Activated CD4-positive, alpha-beta T cell treated with anti-CD3 and anti-CD28 coated beads, Interleukin-2, amount 50 U/mL, for 24 hours (primary cell): Measurements from ENCODE around the gene LIAS.
"Not testable (repeated sequence)": the region's sequence is repeated elsewhere in the genome, so short reads cannot be mapped to it uniquely, and the experiment has no call there.

Experiments
- DNase-seq, 2 donors: peaks; one replicate each; pipeline ENCODE4 v3.0.0-alpha.2; 2020; ENCODE audit warnings: low read depth in 1 of 2, low spot score in 1 of 2

LIAS gene

GRCh38 chr4:39452860-39453587 lies 5.8 kb upstream of the LIAS start:
- DNase-seq = no peak

DNA sequence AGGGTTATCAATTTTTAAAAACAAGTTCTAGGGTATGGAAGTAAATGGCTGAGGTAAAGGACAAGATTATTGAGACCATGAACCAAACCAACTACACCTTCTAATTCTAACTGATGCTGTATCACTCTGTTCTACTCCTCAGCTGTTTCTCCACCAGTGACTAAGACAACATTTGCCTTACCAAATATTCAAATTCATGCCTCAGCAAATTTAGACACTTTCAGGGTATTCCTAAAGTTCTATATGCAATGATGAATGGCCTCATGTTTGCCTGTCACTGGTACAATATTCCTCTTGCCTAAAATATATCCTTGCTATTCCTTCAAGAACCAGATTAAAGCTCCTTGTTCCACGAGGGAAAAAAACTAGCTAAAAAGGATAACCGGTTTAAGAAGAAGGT lies 5.1 kb upstream of the LIAS start:
- DNase-seq = no peak

GRCh38 chr4:39455486-39455885 lies 3.4 kb upstream of the LIAS start:
- no peak for DNase-seq

DNA sequence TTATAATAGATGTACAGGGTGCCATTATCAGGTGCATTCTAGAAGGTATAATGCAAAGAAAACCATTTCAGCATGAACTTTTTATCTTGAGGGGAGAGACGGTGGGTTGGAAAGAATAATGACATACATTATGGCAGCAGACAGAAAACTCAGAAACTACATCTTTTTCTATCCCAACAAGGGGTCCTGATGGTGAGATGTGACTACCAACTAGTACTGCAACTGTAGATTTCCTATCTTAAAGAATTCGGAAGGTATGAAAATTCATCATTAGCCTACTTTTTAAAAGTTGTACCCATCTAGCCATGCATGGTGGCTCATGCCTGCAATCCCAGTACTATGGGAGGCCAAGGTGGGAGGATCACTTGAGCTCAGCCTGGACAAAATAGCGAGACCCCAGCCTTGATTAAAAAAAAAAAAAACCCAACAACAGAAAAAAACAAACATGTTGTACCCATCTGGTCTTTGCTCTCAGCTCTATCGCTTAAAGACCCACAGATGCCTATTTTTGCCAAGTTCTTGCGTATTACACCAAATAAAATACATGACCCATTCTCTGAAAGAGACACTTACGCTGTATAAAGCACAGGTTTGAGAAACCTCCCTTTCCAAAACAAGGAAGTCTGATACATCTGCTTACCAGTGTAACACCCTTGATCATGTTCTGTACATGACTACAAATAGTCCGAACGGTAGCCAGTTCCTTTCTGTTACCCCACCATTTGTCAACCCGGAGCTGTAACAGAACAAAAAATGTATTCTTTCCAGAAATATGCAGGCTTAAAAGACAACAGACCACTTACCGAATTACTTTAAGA lies 1.7 kb upstream of the LIAS start:
- no peak for DNase-seq

DNA sequence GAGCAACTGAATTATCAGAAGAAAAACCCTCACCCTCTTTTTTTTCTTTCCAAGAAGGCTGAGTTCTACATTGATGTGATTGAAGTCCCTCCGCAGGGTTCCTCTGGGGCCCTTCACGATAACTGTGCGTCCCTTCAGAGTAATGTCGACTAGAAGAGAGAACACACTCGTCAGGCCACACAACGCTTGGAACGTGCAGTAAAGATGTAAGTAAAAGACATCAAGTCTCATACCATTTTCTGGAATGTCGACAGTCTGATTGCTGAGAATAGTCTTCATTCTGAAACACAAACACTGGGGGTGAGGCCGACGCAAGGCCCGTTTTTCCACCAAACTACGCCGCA lies 723 bp upstream of the LIAS start:
- DNase-seq = not testable (repeated sequence)

GRCh38 chr4:39464886-39465501 lies 6.1 kb downstream of the LIAS start:
- DNase-seq = no peak

DNA sequence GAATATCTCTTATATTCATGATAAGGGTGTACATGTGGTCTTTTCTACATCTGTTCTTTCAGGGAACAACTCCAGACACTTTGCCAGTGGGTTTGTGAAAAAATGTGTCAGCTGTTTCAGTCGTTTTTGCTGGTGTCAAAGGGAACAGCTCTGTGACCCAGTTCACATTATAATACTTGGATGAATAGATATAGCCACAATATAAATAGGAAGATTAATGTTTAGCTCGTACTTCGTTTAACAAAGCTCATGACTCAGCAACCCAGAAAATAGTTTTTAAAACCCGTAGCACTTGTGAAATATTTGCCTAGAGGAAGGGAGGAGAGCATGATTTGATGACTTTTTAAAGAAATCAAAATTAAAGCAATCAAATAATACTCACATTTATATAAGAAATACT lies 7.9 kb downstream of the LIAS start:
- no peak for DNase-seq

DNA sequence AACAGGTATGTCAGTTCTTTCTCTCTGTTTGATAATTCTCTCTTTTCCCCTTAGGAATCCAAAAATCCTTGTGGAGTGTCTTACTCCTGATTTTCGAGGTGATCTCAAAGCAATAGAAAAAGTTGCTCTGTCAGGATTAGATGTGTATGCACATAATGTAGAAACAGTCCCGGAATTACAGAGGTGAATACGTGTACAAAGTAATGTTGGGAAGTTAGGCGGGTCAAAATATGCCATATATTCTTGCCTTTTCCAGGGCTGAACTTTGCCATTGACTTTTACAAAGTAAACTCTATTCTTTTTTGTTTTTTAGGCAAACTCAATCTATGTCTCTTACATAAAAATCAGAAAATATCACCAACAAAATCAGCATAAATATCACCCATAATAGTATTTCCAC lies 8.6 kb downstream of the LIAS start:
- no peak for DNase-seq

DNA sequence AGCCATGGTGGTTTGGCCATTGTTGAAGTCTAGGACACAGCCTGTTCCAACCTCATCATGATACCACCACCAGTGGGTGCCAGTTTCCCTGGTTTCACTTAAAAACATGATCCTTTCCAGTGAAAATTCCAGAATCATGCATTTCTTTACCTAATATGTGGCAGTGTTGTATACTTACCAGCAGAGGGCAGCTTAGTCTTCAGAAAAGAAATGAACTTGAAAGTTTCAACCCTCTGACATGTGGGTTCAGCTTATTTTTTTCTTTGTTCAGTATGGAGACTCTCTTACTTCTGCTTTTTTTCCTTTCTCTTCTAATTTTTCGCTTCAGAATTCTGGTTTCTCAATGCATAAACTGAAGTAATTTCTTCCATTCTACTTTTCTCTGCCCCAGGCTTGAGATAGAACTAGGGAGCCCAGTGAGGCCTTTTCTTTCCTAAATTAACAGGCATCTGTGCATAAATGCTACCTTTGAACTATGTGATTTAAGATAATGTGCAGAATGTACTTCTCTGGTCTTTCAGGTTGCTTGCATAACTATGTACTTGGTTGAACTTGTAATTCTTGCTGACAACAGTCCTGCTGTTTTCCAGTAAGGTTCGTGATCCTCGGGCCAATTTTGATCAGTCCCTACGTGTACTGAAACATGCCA lies 10.7 kb downstream of the LIAS start:
- no peak for DNase-seq

DNA sequence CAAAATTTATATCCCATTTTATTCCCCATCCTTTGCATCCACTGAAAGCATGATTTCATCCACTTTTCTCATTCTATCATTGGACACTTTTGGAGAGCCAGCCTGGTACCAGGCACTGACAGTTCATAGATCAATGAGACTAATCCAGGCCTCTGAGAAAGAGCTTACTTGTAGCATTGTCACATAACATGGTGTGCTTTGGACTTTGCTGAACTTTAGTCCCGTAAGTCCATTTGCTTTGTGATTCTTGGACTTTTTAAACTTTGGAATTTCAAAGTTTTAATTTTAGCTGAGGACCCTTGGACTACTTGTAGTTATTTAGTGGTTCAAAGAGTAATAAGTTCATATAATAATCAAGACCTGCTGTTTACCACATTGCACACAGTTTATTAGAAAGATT lies 11.5 kb downstream of the LIAS start:
- DNase-seq = no peak

DNA sequence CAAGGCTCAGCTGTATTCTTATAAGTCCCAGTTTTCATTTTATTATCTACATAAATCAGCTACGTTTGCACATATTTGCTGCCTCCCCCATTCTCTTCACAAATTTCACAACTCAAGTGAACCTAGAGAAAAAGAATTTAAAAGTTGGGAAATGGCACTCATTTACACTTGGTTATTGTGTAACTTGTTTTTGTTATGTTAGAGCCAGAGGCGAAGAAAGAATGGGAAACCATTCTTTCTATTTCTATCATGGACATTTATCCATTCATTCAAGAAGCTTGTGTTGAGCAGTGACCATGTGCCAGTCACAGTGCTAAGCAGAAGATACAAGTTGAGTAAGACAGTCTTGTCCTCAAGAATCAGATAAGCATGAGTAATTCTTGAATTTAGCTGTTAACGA lies 13.5 kb downstream of the LIAS start:
- no peak for DNase-seq

- no peak for DNase-seq
These were observed 17.5 kb downstream of the LIAS start for GRCh38 chr4:39476187-39476895.

DNA sequence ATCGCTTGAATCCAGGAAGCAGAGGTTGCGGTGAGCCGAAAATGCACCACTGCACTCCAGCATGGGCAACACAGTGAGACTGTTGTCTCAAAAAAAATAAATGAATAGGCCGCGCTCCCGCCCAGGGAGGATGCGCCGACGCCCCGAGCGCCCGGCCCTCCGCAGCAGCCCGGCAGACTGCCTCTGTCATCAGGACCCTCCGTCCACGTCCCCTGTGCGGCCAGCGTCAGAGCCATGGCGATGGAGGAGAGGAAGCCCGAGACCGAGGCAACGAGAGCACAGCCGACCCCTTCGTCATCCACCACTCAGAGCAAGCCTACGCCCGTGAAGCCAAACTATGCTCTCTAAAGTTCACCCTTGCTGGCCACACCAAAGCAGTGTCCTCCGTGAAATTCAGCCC lies 21.4 kb downstream of the LIAS start:
- no peak for DNase-seq

DNA sequence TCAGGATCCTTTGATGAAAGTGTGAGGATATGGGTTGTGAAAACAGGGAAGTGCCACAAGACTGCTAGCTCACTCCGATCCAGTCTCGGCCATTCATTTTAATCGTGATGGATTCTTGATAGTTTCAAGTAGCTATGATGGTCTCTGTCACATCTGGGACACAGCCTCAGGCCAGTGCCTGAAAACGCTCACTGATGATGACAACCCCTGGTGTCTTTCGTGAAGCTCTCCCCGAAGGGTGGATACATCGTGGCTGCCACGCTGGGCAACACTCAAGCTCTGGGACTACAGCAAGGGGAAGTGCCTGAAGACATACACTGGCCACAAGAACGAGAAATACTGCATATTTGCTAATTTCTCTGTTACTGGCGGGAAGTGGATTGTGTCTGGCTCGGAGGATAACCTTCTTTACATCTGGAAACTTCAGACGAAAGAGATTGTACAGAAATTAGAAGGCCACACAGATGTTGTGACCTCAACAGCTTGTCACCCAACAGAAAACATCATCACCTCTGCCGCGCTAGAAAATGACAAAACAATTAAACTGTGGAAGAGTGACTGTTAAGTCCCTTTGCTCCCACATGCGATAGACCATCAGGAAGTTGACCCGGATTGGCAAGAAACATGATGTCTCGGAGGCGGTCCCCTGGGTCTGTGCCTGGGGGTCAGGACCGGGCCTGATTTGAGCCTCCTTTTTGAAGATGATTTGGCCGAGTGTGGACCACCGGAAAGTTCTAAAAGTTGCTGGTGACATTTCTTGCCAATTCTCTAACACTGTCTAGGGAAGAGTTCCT lies 22.2 kb downstream of the LIAS start:
- no peak for DNase-seq

GRCh38 chr4:39484582-39485272 lies 25.9 kb downstream of the LIAS start:
- DNase-seq = no peak

GRCh38 chr4:39486221-39486804 lies 27.5 kb downstream of the LIAS start:
- no peak for DNase-seq

DNA sequence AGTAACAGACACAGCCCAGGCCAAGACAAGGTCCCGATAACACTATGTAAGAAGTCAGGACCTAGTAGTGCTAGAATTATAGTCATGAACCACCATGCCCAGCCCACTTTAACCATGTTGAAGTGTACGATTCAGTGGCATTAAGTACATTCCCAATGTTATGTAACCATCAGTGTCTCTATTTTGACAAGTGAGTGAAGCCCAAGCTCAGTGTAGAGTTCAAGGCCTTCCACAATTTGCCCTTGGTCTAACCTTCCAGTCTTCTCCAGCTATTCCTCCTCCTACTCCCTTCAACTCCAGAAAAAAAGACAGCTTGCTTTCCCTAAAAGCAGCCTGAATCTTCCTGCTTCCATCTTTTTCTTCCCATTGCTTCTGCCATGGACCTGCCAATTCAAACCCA lies 31.5 kb downstream of the LIAS start:
- DNase-seq = no peak

DNA sequence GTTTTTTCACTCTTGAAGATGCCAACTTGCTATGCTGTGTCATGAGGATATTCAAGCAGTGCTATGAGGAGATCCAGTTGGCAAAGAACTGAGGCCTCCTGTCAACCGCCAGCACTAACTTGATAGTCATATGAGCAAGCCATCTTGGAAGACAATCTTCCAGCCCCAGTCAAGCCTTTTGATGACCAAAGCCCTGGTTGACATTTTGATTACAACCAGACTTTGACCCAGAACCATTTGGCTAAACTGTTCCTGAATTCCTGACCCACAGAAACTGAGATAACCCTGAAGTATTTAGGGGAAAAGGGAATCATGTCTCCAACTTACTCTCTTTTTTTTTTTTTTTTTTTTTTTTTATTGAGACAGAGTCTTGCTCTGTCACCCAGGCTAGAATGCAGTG lies 35.5 kb downstream of the LIAS start:
- no peak for DNase-seq

DNA sequence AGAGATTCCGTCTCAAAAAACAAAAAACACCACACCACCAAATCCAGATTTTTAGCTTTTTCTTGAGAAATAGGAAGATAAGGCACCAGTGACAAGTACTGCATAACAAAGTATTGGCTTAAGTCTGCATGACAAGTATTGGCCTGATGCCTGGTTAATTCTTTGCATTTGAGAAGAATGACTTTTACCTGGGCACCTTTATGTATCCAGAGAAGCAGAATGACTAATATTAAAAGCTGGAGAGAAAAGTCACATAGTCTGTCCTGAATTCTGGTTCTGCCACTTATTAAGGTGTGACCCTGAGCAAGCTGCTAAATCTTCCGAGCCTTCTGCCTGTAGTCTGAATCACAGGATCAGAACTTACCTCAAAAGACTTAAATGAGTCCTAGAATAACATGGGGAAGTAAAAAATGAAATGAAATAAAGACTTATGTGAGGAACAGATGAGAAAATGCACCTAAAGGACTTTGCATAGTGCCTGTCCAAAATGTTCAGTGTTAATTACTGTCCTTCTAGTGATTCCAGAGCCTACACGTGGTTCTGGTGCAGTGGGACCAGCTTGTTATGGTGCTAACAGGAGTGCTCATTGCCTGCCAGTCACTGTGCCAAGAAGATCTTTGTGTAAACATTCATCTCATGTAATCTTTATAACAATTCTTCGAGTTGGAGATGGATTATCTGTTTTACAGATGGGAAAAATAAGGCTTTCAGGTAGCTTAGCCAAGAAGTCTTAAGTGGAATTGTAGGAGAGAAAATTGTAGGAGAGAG lies 36.8 kb downstream of the LIAS start:
- DNase-seq = no peak
